Epithelial cell of esophagus (primary cell): ENCODE data around the gene RSPO1.

Experiments used
- DNase-seq: peaks from one replicate; pipeline ENCODE4 v3.0.0; 2010; ENCODE audit warnings: low read depth
- H3K4me3 ChIP-seq: 2 replicates; pipeline ENCODE4 v1.5.1; 2011; ENCODE audit warnings: mild to moderate bottlenecking, low read length, control low read depth
- TF ChIP-seq, protein P1 (sequence below): IDR thresholded peaks from 2 replicates; pipeline ENCODE4 v1.5.1; 2011; ENCODE audit warnings: low read depth, mild to moderate bottlenecking, low read length, control low read depth, inconsistent platforms; ENCODE audit not compliant: insufficient read depth; ENCODE audit errors: missing control alignments

RSPO1 gene

DNA sequence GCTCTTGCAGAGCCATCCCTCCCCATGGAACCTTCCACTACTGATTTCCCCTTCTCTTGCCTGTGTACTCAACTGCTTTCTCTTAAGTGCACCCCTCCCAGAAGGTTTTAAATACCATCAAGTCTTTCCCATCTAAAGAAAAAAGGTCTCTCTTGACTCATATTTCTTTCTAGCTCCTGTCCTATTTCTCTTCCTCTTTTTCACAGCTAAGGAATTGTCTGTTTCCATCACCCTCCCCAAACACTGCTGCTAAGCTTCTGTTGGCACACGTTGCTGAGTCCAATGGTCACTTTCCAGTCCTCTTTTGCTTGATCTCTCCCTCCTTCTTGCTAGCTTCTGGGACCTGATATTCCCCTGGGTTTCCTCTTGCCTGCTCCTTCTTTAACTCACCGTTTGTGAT lies 25.7 kb downstream of the RSPO1 start:
- TF ChIP-seq, protein P1, sequence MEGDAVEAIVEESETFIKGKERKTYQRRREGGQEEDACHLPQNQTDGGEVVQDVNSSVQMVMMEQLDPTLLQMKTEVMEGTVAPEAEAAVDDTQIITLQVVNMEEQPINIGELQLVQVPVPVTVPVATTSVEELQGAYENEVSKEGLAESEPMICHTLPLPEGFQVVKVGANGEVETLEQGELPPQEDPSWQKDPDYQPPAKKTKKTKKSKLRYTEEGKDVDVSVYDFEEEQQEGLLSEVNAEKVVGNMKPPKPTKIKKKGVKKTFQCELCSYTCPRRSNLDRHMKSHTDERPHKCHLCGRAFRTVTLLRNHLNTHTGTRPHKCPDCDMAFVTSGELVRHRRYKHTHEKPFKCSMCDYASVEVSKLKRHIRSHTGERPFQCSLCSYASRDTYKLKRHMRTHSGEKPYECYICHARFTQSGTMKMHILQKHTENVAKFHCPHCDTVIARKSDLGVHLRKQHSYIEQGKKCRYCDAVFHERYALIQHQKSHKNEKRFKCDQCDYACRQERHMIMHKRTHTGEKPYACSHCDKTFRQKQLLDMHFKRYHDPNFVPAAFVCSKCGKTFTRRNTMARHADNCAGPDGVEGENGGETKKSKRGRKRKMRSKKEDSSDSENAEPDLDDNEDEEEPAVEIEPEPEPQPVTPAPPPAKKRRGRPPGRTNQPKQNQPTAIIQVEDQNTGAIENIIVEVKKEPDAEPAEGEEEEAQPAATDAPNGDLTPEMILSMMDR, result no peak
- DNase-seq, result no peak
- H3K4me3 ChIP-seq, result no peak overlapping the region

DNA sequence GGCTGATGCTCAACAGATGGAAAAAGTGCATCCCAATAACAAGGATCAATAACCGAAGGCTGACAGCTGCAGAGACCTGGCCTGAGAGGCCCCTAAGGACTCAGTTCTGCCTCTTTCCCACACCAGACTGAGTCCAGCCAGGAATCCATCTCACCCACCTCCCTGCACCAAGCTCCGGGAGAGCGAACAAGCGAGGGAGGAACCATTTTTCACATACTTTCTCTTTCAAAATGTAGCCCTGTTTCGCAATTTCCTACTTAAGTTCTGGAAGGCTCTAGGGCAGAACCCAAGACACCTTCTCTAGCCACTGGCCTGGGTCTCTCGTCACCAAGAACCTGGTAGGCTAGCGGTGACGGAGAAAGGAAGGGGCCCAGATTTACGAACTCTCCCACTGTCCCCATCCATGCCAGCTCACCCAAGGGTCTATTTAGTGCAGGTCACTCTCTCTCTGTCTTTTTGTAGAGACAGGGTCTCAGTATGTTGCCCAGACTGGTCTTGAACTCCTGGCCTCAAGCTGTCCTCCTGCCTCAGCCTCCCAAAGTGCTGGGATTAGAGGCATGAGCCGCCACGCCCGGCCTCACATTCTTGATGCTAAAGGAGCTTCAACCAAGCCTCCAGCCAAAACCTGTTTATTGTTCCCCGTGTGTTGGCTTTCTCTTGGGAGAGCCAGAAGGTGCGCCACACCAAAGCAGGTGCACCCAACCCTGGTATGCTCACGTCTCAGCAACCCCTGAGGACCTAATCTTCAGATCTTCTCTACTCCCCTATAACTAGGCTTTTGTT lies 28.0 kb downstream of the RSPO1 start:
- DNase-seq, result no peak
- no peak overlapping the region for H3K4me3 ChIP-seq

DNA sequence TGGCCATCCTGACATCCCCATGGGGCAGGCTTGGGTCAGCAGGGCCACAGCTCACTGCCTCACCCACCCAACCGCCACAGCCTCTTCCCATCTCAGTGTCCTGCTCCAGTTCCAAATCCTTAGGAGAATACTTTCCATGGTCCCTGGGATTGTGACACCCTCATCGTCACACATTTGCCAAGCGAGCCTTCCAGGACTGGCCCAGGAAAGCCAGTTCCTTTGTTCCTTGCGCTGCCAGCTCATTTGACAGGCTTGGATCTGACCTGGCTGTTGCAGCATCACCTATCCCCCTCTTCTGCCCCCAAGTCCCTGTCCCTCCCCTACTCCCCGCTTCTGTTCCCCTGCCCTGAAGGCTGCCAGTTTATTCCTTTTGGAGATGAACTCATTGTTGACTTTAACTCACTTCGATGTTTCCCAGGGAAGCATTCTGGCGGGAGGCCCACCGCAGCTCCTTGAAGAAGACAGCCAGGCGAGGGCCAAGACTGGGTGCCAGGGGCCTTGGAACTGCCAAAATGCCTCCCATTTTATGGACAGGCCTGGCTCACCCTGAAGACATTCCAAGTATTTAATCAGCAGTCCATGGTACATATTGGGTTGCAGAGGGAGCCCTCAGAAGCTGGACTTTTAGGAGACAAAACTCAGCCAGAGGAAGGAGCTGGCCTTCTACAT lies 28.8 kb downstream of the RSPO1 start:
- TF ChIP-seq, protein P1, result no peak
- H3K4me3 ChIP-seq, result no peak overlapping the region
- no peak for DNase-seq

More for the DNA sequence above, 28.0 kb downstream of the RSPO1 start:
- TF ChIP-seq, protein P1, result no peak

DNA sequence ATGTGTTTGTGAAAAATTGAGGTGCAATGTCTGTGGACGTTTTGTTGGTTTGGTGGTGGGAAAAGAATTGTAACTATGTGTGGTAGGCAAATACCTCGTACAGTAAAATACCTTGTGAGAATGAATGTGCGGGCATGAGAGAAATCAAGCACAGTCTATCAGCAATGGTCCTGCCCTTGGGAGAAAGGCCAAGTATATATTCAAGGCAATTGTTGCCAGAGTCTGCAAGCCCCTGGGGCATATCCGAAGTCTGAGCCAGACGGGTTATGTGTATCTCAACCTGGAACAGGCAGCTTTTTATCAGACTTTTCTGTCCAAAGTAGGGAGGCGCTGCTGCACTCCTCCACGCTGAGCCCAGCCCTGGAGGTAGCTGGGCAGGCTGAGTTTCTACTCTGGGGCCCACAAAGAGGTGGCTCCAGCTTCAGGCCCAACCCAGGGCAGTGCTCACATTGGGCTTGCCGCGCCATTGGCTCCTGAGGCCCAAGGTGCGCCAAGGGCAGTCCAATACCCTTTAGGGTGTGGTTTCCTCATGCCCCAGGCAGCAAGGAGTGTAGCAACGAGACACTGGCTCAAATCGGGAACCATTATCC lies 29.5 kb downstream of the RSPO1 start:
- TF ChIP-seq, protein P1, result no peak

DNA sequence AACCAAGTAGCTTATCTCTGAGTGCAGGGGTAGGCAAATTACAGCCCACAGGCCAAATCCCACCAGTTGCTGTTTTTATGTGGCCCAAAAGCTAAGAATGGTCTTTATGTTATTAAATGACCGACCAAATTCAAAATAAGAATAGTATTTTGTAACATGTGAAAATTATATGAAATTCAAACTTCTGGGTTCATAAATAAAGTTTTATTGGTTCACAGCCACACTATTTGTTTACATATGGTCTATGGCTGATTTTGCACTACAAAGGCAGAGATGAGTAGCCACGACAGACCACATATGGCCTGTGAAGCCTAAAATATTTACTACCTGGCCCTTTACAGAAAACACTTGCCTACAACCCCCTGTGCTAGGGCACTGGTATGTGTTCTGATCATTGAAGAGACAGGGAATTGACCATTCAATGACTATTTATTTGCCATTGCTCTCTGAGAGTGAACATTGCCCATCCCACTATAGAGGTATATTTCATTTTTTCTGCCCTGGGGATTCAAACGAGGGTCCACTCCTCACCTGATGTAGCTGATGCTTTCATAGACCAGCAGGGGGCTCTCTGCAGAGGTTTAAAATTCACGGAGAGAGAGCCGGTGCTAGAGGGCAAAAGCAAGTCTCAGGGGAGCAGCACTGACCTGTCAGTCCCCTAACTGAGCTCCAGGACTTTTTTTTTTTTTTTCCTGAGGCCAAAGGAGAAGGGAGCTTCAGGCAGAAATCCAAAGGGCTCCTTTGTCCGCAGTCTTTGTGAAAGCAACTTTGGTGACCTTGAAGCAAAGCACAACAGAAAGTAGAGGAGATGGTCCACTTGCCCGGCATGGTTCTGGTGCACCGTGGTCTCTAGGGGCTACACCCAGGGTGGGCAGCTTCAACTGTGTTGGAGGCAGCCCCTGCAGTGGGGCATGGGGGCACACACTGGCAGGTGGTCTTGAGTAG lies 31.7 kb downstream of the RSPO1 start:
- DNase-seq, result peak; percentile 37
- no peak overlapping the region for H3K4me3 ChIP-seq
- TF ChIP-seq, protein P1, result peak; percentile 83

More for the DNA sequence above, 29.5 kb downstream of the RSPO1 start:
- no peak overlapping the region for H3K4me3 ChIP-seq
- no peak for DNase-seq

DNA sequence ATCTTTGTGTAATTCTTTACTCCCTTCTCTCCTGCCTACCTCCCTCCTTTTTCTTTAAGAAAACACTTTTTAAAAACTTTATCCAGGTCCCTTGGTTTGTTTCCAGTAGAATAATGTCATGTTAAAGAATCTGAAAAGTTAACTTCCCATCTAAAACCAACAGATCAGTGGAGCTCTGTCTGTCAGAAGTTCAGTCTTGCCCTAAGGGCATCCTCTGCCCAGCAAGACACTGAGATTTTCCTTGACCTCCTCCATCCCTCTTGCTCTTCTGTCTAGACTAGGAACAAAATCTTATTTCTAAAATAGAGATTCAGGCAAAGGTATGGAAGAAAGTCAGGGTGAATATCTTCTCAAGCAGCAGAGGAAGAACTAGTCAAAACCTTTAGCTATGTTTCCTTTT lies 33.3 kb downstream of the RSPO1 start:
- DNase-seq, result no peak
- TF ChIP-seq, protein P1, result no peak
- H3K4me3 ChIP-seq, result no peak overlapping the region
